ENCODE data around the gene ABHD2. TPM values are rescaled to one million over a fixed set of nuclear protein-coding genes. Genes with fewer than 3 reads are reported as not detected.
"Not testable (repeated sequence)": the region's sequence is repeated elsewhere in the genome, so short reads cannot be mapped to it uniquely, and the experiment has no call there.

The ABHD2 gene
- total RNA-seq, 6 experiments from 2014 or later, result 43.1 to 63.5 (median 51.8) TPM

DNA sequence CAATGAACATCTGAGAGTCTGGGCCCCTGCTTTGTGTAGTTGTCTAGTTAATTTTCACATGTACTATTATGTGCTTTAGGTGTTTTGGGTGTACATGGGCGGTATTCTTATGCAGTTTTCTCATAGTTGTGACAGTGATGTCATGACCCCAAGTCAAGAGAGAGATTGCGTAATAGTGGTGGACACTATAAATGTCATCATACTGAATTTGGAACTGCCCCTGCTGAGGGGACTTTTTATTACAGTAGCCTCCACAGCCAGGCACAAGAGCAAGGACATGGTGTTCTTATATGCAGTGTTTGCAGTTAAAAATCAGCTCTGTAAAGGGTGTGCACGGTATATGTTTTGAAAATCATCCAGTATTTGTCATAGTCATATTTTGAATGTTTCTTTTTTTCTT lies 29.5 kb downstream of the ABHD2 start:
- Mint-ChIP-seq H3K27ac (peak overlapping the region; percentile 85), H3K4me1 (ENCODE audit: low read depth) (peaks cover 64% of the 10 kb centered on the region), H3K9me3 (no peaks in the 10 kb centered on the region), H3K36me3 (ENCODE audit: low read depth) (peaks cover 43% of the 10 kb centered on the region), H3K4me3 (no peak overlapping the region), H3K27me3 (ENCODE audit: insufficient read depth) (no peaks in the 10 kb centered on the region)
- DNase-seq, result no peak
- TF ChIP-seq, protein P1, sequence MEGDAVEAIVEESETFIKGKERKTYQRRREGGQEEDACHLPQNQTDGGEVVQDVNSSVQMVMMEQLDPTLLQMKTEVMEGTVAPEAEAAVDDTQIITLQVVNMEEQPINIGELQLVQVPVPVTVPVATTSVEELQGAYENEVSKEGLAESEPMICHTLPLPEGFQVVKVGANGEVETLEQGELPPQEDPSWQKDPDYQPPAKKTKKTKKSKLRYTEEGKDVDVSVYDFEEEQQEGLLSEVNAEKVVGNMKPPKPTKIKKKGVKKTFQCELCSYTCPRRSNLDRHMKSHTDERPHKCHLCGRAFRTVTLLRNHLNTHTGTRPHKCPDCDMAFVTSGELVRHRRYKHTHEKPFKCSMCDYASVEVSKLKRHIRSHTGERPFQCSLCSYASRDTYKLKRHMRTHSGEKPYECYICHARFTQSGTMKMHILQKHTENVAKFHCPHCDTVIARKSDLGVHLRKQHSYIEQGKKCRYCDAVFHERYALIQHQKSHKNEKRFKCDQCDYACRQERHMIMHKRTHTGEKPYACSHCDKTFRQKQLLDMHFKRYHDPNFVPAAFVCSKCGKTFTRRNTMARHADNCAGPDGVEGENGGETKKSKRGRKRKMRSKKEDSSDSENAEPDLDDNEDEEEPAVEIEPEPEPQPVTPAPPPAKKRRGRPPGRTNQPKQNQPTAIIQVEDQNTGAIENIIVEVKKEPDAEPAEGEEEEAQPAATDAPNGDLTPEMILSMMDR (IDR thresholded peaks at IDR 0.05), result no peak

DNA sequence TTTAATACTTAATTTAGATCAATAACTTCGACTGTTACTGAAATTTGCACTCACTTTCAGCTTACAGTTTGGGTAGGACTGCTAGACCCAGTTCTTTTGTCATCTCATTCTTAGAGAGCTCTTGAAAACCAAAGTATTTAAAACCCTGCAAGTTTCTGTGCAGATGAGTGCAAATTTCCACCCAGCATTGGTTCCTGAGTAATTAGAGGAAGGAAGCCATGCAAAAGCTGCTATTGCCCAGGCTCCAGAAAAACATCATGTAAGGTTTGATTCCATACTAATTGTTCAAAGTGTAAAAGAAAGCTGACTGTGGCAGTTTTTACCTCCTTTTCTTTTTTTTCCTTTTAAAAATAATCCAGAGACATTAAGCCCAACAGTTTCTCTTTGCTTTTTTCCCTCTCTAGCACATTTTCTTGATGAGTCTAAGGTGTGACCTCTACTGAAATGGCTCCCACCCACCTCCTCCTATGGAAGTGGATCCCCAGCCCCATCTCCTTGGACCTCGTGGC lies 30.3 kb downstream of the ABHD2 start:
- Mint-ChIP-seq H3K36me3 (ENCODE audit: low read depth) (peaks cover 43% of the 10 kb centered on the region), H3K27me3 (ENCODE audit: insufficient read depth) (no peaks in the 10 kb centered on the region), H3K4me3 (no peak overlapping the region), H3K4me1 (ENCODE audit: low read depth) (peaks cover 64% of the 10 kb centered on the region), H3K27ac (no peak overlapping the region; the same call in 1 of the 2 replicates), H3K9me3 (no peaks in the 10 kb centered on the region)
- TF ChIP-seq, protein P1 (IDR thresholded peaks at IDR 0.05), result no peak
- no peak for DNase-seq

DNA sequence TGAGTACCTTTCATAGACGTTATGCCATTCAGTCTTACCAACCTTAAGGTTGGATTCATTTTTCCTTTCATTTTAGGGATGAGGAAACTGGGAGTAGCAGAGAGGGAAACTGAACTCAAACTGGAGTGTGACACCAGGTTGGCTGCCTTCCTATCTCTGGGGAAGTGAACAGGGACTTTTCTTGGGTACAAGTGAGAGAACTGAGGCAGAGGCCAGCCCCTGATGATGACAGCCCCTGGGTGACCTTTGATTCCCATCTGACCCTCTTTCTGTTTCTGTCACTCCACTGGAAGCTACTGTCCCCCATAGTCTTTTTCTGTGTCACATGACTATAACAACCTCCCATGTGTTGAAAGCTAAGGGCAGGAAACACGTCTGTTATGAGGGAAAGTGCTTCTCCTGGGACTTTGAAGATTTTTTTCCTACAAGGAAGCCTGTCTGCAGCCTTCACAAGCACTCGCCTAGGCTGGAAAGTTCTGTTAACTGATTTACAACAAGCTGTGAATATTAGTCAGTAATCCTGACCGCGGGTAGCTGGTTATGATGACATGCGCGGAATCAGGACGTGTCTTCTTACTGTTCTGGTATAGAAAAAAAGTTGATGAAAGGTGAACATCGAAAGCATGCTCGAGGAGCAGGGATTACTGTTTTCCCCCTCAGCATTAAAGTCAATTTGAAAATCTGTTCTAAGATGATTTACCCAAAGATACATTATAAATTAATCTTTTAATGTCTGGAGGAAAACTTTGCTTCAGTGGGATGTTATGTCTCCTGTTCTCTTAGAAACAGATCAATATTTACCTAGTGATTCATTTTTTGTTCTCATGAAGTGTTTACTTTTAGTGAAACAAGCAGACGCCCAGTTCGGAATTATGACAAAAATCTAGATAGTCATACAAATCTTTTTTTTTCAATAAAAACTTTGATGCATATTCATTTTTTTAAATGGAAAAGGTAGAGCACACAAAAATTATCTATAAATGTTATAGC lies 31.5 kb downstream of the ABHD2 start:
- Mint-ChIP-seq H3K36me3 (ENCODE audit: low read depth) (peaks cover 41% of the 10 kb centered on the region), H3K4me1 (ENCODE audit: low read depth) (peaks cover 61% of the 10 kb centered on the region), H3K9me3 (no peaks in the 10 kb centered on the region), H3K27ac (0 out of 2 replicates have a peak overlapping the region, but pooled peaks have one; percentile 12), H3K4me3 (no peak overlapping the region), H3K27me3 (ENCODE audit: insufficient read depth) (no peaks in the 10 kb centered on the region)
- TF ChIP-seq, protein P1 (IDR thresholded peaks at IDR 0.05), result no peak
- no peak for DNase-seq

DNA sequence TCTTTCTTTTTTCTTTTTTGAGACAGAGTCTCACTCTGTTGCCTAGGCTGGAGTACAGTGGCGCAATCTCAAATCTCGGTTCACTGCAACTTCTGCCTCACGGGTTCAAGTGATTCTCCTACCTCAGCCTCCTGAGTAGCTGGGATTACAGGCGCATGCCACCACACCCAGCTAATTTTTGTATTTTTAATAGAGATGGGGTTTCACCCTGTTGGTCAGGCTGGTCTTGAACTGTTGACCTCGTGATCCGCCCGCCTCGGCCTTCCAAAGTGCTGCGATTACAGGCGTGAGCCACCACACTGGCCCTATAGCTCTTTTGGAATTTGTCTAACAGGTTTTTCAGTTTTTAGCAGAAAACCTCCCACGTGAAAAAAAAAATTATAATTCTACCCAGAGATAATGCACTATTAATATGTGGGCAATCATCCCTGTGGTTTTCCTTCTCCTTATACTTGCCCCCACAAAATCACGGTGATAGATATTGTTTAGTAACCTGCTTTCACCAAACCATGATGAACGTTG lies 32.3 kb downstream of the ABHD2 start:
- DNase-seq; H3K4me3 Mint-ChIP-seq; H3K27ac Mint-ChIP-seq; H3K9me3 Mint-ChIP-seq; H3K27me3 Mint-ChIP-seq (ENCODE audit: insufficient read depth): not testable (repeated sequence)
- H3K36me3 Mint-ChIP-seq (ENCODE audit: low read depth), result peaks cover 38% of the 10 kb centered on the region
- H3K4me1 Mint-ChIP-seq (ENCODE audit: low read depth), result peaks cover 53% of the 10 kb centered on the region

DNA sequence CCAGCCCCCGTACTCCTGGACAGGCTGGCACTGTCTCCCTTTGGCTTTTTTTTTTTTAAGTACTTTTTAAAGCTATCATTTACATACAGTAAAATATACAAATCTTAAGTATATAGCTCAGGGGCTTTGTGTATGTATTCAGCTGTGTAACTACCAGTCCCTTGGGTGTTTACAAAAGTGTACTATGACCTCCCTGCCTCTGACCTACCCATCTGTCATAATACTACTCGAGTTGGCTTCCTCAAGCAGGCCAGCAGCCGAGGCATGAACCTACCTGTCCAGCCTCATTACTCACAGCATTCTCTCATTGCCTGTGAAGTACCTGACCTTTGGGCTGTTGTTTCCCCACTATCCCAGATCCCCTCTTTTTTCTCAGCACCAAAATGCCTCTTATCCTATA lies 33.2 kb downstream of the ABHD2 start:
- no peaks in the 10 kb centered on the region for H3K27me3 Mint-ChIP-seq (ENCODE audit: insufficient read depth)
- peaks cover 43% of the 10 kb centered on the region for H3K36me3 Mint-ChIP-seq (ENCODE audit: low read depth)
- H3K9me3 Mint-ChIP-seq, result no peaks in the 10 kb centered on the region
- H3K4me3 Mint-ChIP-seq, result no peak overlapping the region
- no peak for DNase-seq
- no peak overlapping the region for H3K27ac Mint-ChIP-seq
- peaks cover 44% of the 10 kb centered on the region for H3K4me1 Mint-ChIP-seq (ENCODE audit: low read depth)
- TF ChIP-seq, protein P1 (IDR thresholded peaks at IDR 0.05), result no peak

All from HFFc6 (cell line).